ENCODE results near the gene TMEM72. TPM values are rescaled to one million over a fixed set of nuclear protein-coding genes. Genes with fewer than 3 reads are reported as not detected.

The TMEM72 gene
- total RNA-seq, 1 experiment from 2014 or later, result not detected

- no peak for DNase-seq (ENCODE audit: low read depth)
Observed at GRCh38 chr10:44890696-44891563, 20.2 kb upstream of the TMEM72 start.

- no peak for DNase-seq (ENCODE audit: low read depth)
Observed at GRCh38 chr10:44891721-44892120, 19.4 kb upstream of the TMEM72 start.

- DNase-seq (ENCODE audit: low read depth), result no peak
Observed at GRCh38 chr10:44893604-44894468, 17.3 kb upstream of the TMEM72 start.

GRCh38 chr10:44894691-44895090 lies 16.4 kb upstream of the TMEM72 start:
- DNase-seq (ENCODE audit: low read depth), result no peak

GRCh38 chr10:44895280-44895679 lies 15.9 kb upstream of the TMEM72 start:
- no peak for DNase-seq (ENCODE audit: low read depth)

GRCh38 chr10:44897049-44897448 lies 14.1 kb upstream of the TMEM72 start:
- DNase-seq (ENCODE audit: low read depth), result peak; percentile 13

- no peak for DNase-seq (ENCODE audit: low read depth)
Observed at GRCh38 chr10:44898665-44899064, 12.5 kb upstream of the TMEM72 start.

GRCh38 chr10:44899450-44900080 lies 11.6 kb upstream of the TMEM72 start:
- no peak for DNase-seq (ENCODE audit: low read depth)

- peak; percentile 62 for DNase-seq (ENCODE audit: low read depth)
Observed at GRCh38 chr10:44902941-44903545, 8.1 kb upstream of the TMEM72 start.

GRCh38 chr10:44906486-44906885 lies 4.7 kb upstream of the TMEM72 start:
- DNase-seq (ENCODE audit: low read depth), result peak; percentile 45

GRCh38 chr10:44907556-44907955 lies 3.6 kb upstream of the TMEM72 start:
- DNase-seq (ENCODE audit: low read depth), result no peak

- peak; percentile 69 for DNase-seq (ENCODE audit: low read depth)
Observed at GRCh38 chr10:44908066-44908749, 2.9 kb upstream of the TMEM72 start.

- no peak for DNase-seq (ENCODE audit: low read depth)
Observed at GRCh38 chr10:44908936-44909630, 2.1 kb upstream of the TMEM72 start.

GRCh38 chr10:44909910-44910309 lies 1.2 kb upstream of the TMEM72 start:
- no peak for DNase-seq (ENCODE audit: low read depth)

- DNase-seq (ENCODE audit: low read depth), result no peak
Observed at GRCh38 chr10:44910602-44911001, 535 bp upstream of the TMEM72 start.

- DNase-seq (ENCODE audit: low read depth), result no peak
Observed at GRCh38 chr10:44911951-44912350, 814 bp downstream of the TMEM72 start.

- no peak for DNase-seq (ENCODE audit: low read depth)
Observed at GRCh38 chr10:44913350-44914081, 2.4 kb downstream of the TMEM72 start.

- no peak for DNase-seq (ENCODE audit: low read depth)
Observed at GRCh38 chr10:44914891-44915290, 3.8 kb downstream of the TMEM72 start.

- no peak for DNase-seq (ENCODE audit: low read depth)
Observed at GRCh38 chr10:44916429-44916828, 5.3 kb downstream of the TMEM72 start.

GRCh38 chr10:44917848-44918247 lies 6.7 kb downstream of the TMEM72 start:
- no peak for DNase-seq (ENCODE audit: low read depth)

Measured in RPMI7951 (cell line).